ENCODE results near the gene MAOB. TPM values are rescaled to one million over a fixed set of nuclear protein-coding genes. Genes with fewer than 3 reads are reported as not detected.

Gene MAOB
- total RNA-seq, 1 experiment from 2014 or later, result not detected

- BruUV-seq (replicated peaks), result no TSS peak
- intact Hi-C loops (cut with micrococcal nuclease), result no loop called here
Observed at GRCh38 chrX:43899878-43900815, 17.9 kb upstream of the MAOB start.

GRCh38 chrX:43898406-43899035 lies 16.3 kb upstream of the MAOB start:
- TF ChIP-seq CTCF (IDR thresholded peaks at IDR 0.05; ENCODE audit: unreplicated experiment), result no peak
- no TSS peak for BruUV-seq (replicated peaks)
- CTCF ChIA-PET, result interaction anchor here (0.6 kb wide), 1 partner anchor 73 kb away, joined by 3 read pairs; no protein-coding TSS in a partner anchor
- intact Hi-C loops (cut with micrococcal nuclease), result no loop called here
- no peaks in the 10 kb centered on the region for H3K9me3 Mint-ChIP-seq (ENCODE audit: unreplicated experiment)
- H3K27me3 Mint-ChIP-seq (ENCODE audit: insufficient read depth, unreplicated experiment), result peaks cover 56% of the 10 kb centered on the region
- no peak overlapping the region for H3K4me3 Mint-ChIP-seq (ENCODE audit: unreplicated experiment)
- no peaks in the 10 kb centered on the region for H3K36me3 Mint-ChIP-seq (ENCODE audit: insufficient read depth, unreplicated experiment)
- no peaks in the 10 kb centered on the region for H3K4me1 Mint-ChIP-seq (ENCODE audit: insufficient read depth, unreplicated experiment)
- DNase-seq (ENCODE audit: unreplicated experiment), result no peak
- H3K27ac Mint-ChIP-seq (ENCODE audit: low read depth, unreplicated experiment), result no peak overlapping the region
- POLR2A ChIA-PET, result no interaction called here

More at GRCh38 chrX:43899878-43900815, 17.9 kb upstream of the MAOB start:
- ChIA-PET POLR2A (no interaction called here), CTCF (no interaction called here)
- TF ChIP-seq CTCF (IDR thresholded peaks at IDR 0.05; ENCODE audit: unreplicated experiment), result no peak
- no peak for DNase-seq (ENCODE audit: unreplicated experiment)
- Mint-ChIP-seq H3K27me3 (ENCODE audit: insufficient read depth, unreplicated experiment) (peaks cover 72% of the 10 kb centered on the region), H3K9me3 (ENCODE audit: unreplicated experiment) (no peaks in the 10 kb centered on the region), H3K27ac (ENCODE audit: low read depth, unreplicated experiment) (no peak overlapping the region), H3K4me1 (ENCODE audit: insufficient read depth, unreplicated experiment) (no peaks in the 10 kb centered on the region), H3K36me3 (ENCODE audit: insufficient read depth, unreplicated experiment) (no peaks in the 10 kb centered on the region), H3K4me3 (ENCODE audit: unreplicated experiment) (no peak overlapping the region)

- no peak overlapping the region for H3K4me3 Mint-ChIP-seq (ENCODE audit: unreplicated experiment)
- intact Hi-C loops (cut with micrococcal nuclease), result no loop called here
- POLR2A ChIA-PET, result no interaction called here
- no peaks in the 10 kb centered on the region for H3K36me3 Mint-ChIP-seq (ENCODE audit: insufficient read depth, unreplicated experiment)
- no peak for TF ChIP-seq CTCF (IDR thresholded peaks at IDR 0.05; ENCODE audit: unreplicated experiment)
- DNase-seq (ENCODE audit: unreplicated experiment), result no peak
- peaks cover 45% of the 10 kb centered on the region for H3K27me3 Mint-ChIP-seq (ENCODE audit: insufficient read depth, unreplicated experiment)
- BruUV-seq (replicated peaks), result no TSS peak
- CTCF ChIA-PET, result no interaction called here
- H3K9me3 Mint-ChIP-seq (ENCODE audit: unreplicated experiment), result no peaks in the 10 kb centered on the region
- H3K27ac Mint-ChIP-seq (ENCODE audit: low read depth, unreplicated experiment), result no peak overlapping the region
- no peaks in the 10 kb centered on the region for H3K4me1 Mint-ChIP-seq (ENCODE audit: insufficient read depth, unreplicated experiment)
Observed at GRCh38 chrX:43897290-43897689, 15.0 kb upstream of the MAOB start.

GRCh38 chrX:43892336-43892870 lies 10.2 kb upstream of the MAOB start:
- ChIA-PET CTCF (no interaction called here), POLR2A (no interaction called here)
- intact Hi-C loops (cut with micrococcal nuclease), result no loop called here

More at GRCh38 chrX:43892336-43892870, 10.2 kb upstream of the MAOB start:
- H3K27ac Mint-ChIP-seq (ENCODE audit: low read depth, unreplicated experiment), result no peak overlapping the region
- BruUV-seq (replicated peaks), result no TSS peak
- no peaks in the 10 kb centered on the region for H3K4me1 Mint-ChIP-seq (ENCODE audit: insufficient read depth, unreplicated experiment)
- H3K9me3 Mint-ChIP-seq (ENCODE audit: unreplicated experiment), result peaks cover 18% of the 10 kb centered on the region
- H3K4me3 Mint-ChIP-seq (ENCODE audit: unreplicated experiment), result no peak overlapping the region
- peaks cover 20% of the 10 kb centered on the region for H3K27me3 Mint-ChIP-seq (ENCODE audit: insufficient read depth, unreplicated experiment)
- TF ChIP-seq CTCF (IDR thresholded peaks at IDR 0.05; ENCODE audit: unreplicated experiment), result no peak
- no peaks in the 10 kb centered on the region for H3K36me3 Mint-ChIP-seq (ENCODE audit: insufficient read depth, unreplicated experiment)
- DNase-seq (ENCODE audit: unreplicated experiment), result no peak

All from MCF 10A (cell line).